HG03139 (cell line): ENCODE data around the gene FKBP3.
A peak's percentile ranks its signal among the peaks of the same experiment; 100 is the strongest.
"Not testable (repeated sequence)": the region's sequence is repeated elsewhere in the genome, so short reads cannot be mapped to it uniquely, and the experiment has no call there.

ENCODE experiments used
- ATAC-seq: cut with Tn5 transposase; IDR thresholded peaks from one replicate; pipeline ENCODE4 v1.9.1; 2021; ENCODE audit not compliant: unreplicated experiment

FKBP3 gene

GRCh38 chr14:45134051-45134958 is at the start of gene FKBP3:
FKBP3 (minus strand) TSS chr14:45134481; CDS start chr14:45134456, 25 bp downstream.
- ATAC-seq = peak; percentile 89

GRCh38 chr14:45181806-45182205 is 47.5 kb upstream of the FKBP3 start:
- no peak for ATAC-seq

- no peak for ATAC-seq
These were observed 47.0 kb upstream of the FKBP3 start for GRCh38 chr14:45181329-45181728.

GRCh38 chr14:45177076-45177475 is 42.8 kb upstream of the FKBP3 start:
- no peak for ATAC-seq

GRCh38 chr14:45169906-45170305 is 35.6 kb upstream of the FKBP3 start:
- ATAC-seq = no peak

- no peak for ATAC-seq
These were observed 21.8 kb upstream of the FKBP3 start for GRCh38 chr14:45156067-45156466.

- ATAC-seq = no peak
These were observed 16.2 kb upstream of the FKBP3 start for GRCh38 chr14:45150386-45150890.

- ATAC-seq = no peak
These were observed 15.3 kb upstream of the FKBP3 start for GRCh38 chr14:45149602-45150001.

- ATAC-seq = no peak
These were observed 10.9 kb upstream of the FKBP3 start for GRCh38 chr14:45145214-45145613.

- no peak for ATAC-seq
These were observed 10.4 kb upstream of the FKBP3 start for GRCh38 chr14:45144658-45145057.

GRCh38 chr14:45142083-45142482 is 7.8 kb upstream of the FKBP3 start:
- ATAC-seq = not testable (repeated sequence)

GRCh38 chr14:45140661-45141187 is 6.4 kb upstream of the FKBP3 start:
- no peak for ATAC-seq

- no peak for ATAC-seq
These were observed 2.1 kb upstream of the FKBP3 start for GRCh38 chr14:45136399-45136798.

- peak; percentile 31 for ATAC-seq
These were observed 1.5 kb upstream of the FKBP3 start, which contains the start of gene FANCM for GRCh38 chr14:45135659-45136395. FANCM (plus strand) TSS chr14:45135930; CDS start chr14:45136032, 102 bp downstream.

GRCh38 chr14:45135156-45135555 is 875 bp upstream of the FKBP3 start:
- no peak for ATAC-seq

- ATAC-seq = no peak
These were observed 614 bp downstream of the FKBP3 start for GRCh38 chr14:45133683-45134050.

GRCh38 chr14:45128963-45129629 is 5.2 kb downstream of the FKBP3 start:
- ATAC-seq = no peak

GRCh38 chr14:45125754-45126153 is 8.5 kb downstream of the FKBP3 start:
- ATAC-seq = no peak

- no peak for ATAC-seq
These were observed 11.0 kb downstream of the FKBP3 start for GRCh38 chr14:45123271-45123670.

GRCh38 chr14:45120096-45120495 is 14.2 kb downstream of the FKBP3 start:
- no peak for ATAC-seq

- no peak for ATAC-seq
These were observed 15.7 kb downstream of the FKBP3 start for GRCh38 chr14:45118594-45118993.
